ENCODE measurements around the gene CPLX1. TPM values are rescaled to one million over a fixed set of nuclear protein-coding genes. Genes with fewer than 3 reads are reported as not detected.

CPLX1 gene
- total RNA-seq, 2 experiments from 2014 or later = 0.15 TPM; not detected in 1

- ChIA-PET POLR2A (no interaction called here), CTCF (interaction anchor here (0.7 kb wide), 1 partner anchor 172 kb away, joined by 3 read pairs; no protein-coding TSS in a partner anchor)
Observed at GRCh38 chr4:856225-856901, 30.4 kb upstream of the CPLX1 start.

- ChIA-PET POLR2A (no interaction called here), CTCF (interaction anchor here (0.7 kb wide), 1 partner anchor 171 kb away, joined by 3 read pairs; no protein-coding TSS in a partner anchor)
Observed at GRCh38 chr4:855880-856224, 29.9 kb upstream of the CPLX1 start.

DNA sequence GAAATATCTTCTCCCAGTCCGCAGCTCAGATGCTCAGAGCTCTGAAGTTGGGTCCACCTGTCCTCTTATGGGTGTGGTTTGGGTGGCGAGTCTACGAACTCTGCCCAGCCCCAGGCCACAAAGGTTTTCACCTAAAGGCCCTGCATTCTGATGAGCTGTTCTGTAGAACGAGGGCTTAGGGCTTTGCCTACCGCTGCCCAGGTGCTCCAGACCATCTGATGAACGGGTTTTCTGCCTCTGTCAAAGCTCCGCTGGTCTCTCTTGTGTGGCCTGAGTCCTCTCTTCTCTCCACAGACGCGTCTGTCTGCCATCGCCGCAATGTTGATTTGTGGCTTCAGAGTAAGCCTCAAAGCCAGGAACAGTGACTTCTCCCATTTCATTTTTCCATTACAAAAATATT, 28.4 kb upstream of the CPLX1 start:
- ChIA-PET POLR2A (no interaction called here), CTCF (interaction anchor here (0.7 kb wide), 1 partner anchor 265 kb away, joined by 3 read pairs; no protein-coding TSS in a partner anchor)

GRCh38 chr4:853416-853781, 27.5 kb upstream of the CPLX1 start:
- ChIA-PET CTCF (interaction anchor here (0.7 kb wide), 1 partner anchor 266 kb away, joined by 3 read pairs; no protein-coding TSS in a partner anchor), POLR2A (no interaction called here)

GRCh38 chr4:851701-852430, 25.9 kb upstream of the CPLX1 start:
- CTCF ChIA-PET = no interaction called here
- POLR2A ChIA-PET = no interaction called here

GRCh38 chr4:850323-850945, 24.5 kb upstream of the CPLX1 start:
- CTCF ChIA-PET = no interaction called here
- POLR2A ChIA-PET = no interaction called here

DNA sequence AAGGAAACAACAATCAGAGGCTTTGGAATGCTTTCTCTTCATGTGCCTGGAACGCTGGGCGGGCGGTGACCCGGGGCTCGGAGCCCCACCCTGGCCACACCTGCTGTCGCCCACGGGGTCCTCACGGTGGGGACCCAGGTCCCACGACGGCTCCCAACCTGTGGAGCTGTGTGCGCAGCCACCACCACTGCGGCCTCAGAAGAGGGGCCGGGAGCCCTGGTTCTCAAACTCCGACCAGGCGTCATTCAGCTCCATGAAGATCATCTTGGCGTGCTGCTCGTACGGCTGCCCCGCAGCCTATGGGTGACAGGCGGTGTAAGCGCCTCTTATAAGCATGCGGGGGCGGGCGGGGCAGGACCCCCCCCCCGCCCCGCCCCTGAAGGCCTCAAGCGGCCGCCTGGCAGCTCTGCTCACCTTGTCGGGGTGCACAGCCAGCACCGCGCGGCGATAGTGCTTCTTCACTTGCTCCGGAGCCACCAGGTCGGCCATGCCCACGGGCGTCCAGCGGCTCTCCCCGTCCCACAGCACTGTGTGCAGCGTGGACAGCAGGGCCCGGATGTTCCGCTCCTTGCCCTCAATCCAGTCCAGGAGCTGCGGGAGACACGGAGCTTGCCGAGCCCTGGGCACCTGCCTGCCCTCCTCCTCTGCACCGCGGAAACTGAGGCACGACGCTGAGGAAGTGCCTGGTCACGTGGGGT, 23.7 kb upstream of the CPLX1 start:
- POLR2A ChIA-PET = no interaction called here
- CTCF ChIA-PET = no interaction called here

- ChIA-PET POLR2A (no interaction called here), CTCF (no interaction called here)
Observed at GRCh38 chr4:848803-849477, 23.0 kb upstream of the CPLX1 start.

GRCh38 chr4:848307-848691, 22.4 kb upstream of the CPLX1 start:
- CTCF ChIA-PET = no interaction called here
- POLR2A ChIA-PET = no interaction called here

DNA sequence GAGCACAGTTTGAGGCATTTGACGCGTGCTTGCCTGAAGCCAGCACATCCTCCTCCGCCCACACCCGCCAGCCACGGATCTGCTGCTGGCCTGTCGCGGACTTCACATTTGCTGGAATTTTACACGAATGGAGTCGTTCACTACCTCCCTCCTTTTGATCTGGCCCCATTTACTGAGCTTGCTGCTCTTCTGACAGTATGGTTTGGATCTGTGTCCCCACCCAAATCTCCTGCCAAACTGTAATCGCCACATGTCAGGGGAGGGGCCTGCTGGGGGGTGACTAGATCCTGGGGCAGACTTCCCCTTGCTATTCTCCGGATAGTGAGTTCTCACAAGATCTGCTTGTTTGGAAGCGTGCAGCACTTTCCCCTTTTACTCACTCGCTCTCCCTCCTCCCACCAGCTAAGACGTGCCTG, 19.9 kb upstream of the CPLX1 start:
- POLR2A ChIA-PET = no interaction called here
- CTCF ChIA-PET = interaction anchor here (1.3 kb wide), 1 partner anchor 141 kb away, joined by 4 read pairs; the partner anchor contains the start of gene IDUA

DNA sequence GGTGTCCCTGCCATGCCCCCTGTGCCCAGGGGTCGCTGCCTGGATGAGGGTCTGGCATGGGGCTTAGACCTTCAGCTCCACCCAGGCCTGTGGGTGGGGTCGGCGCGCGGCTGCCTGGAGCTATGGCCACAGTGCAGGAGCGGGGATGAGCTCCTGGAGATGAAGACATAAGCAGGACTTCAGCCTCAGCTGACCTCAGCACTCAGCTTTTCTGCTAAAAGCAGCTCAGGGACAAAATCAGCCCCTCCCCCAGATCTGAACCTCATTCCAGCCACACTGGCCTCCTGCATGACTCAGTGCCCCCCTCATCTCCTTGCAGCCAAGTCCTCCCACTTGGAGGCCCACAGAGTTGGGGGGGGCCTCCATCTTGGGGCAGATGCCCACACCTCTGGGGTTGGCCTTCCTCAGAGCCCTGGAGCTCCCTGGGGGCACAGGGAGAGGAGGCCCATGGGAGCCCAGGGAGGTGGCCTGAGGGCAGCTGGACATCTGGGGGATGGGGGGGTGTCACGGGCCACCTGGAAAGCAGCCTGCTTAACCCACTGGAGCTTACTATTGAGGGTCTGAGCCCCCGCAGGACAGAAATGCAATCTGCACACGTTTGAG, 19.4 kb upstream of the CPLX1 start:
- ChIA-PET POLR2A (no interaction called here), CTCF (interaction anchor here (1.3 kb wide), 1 partner anchor 142 kb away, joined by 4 read pairs; the partner anchor contains the start of gene IDUA)

DNA sequence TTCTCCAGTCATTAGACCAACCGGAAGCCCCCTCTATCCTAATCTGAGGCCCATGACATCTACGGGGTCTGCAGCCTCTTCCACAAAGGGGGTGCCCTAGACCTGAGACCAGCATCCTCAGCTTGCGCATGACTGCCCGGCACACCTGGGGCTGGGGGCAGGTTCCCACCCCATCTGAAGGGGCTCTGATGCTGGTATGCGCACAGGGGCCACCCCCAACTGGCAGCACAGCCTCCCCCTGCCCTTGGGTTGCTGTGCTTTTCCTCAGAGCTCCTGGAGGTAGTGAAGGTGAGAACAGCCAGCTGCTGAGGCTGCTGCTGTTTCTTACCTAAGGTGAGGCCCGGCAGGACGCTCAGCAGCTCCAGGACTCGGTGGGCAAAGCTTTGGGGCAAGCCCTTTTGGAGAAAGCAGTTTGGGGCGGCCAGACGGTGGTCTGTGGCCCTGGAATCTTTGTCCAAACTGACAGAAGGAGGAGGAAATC, 18.9 kb upstream of the CPLX1 start:
- POLR2A ChIA-PET = no interaction called here
- CTCF ChIA-PET = interaction anchor here (1.3 kb wide), 1 partner anchor 142 kb away, joined by 4 read pairs; the partner anchor contains the start of gene IDUA

GRCh38 chr4:839675-840443, 13.9 kb upstream of the CPLX1 start:
- POLR2A ChIA-PET = no interaction called here

GRCh38 chr4:837772-838171, 11.8 kb upstream of the CPLX1 start:
- CTCF ChIA-PET = no interaction called here
- POLR2A ChIA-PET = no interaction called here

More at GRCh38 chr4:839675-840443, 13.9 kb upstream of the CPLX1 start:
- CTCF ChIA-PET = no interaction called here

GRCh38 chr4:836750-837301, 10.9 kb upstream of the CPLX1 start:
- POLR2A ChIA-PET = no interaction called here
- CTCF ChIA-PET = no interaction called here

DNA sequence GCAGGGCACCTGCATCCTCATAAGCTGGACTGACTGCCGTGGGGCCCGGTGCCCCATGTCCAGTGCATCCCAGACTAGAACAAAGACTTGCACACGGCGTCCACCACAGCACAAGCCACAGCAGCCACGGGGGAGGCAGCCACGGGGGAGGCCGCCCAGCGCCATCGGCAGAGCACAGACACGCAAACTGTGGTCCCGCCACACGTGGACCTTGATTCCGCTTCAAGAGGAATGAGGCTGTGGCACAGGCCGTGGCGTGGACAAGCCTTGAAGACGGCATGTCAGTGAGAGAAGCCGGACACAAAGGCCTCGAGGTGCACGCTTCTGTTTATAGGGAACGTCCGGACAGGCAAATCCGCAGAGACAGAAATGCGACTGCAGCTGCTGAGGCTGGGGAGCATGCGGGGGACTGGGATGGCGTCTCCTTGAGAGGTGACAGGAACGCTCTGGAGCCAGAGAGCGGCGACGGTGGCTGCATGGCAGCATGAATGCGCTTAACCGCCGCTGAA, 10.1 kb upstream of the CPLX1 start:
- ChIA-PET CTCF (no interaction called here), POLR2A (no interaction called here)

- ChIA-PET POLR2A (no interaction called here), CTCF (interaction anchor here (0.6 to 0.9 kb wide), 2 partner anchors 15 to 27 kb away, joined by 3 to 4 read pairs; no protein-coding TSS in a partner anchor)
Observed at GRCh38 chr4:835148-836002, 9.4 kb upstream of the CPLX1 start.

Measured in activated CD8-positive, alpha-beta memory T cell treated with anti-CD3 and anti-CD28 coated beads for 36 hours (primary cell).